AG04449 (cell line): Measurements from ENCODE around the gene RPRD1A.
"Not testable (repeated sequence)": the region's sequence is repeated elsewhere in the genome, so short reads cannot be mapped to it uniquely, and the experiment has no call there.

Source experiments
- CTCF ChIA-PET: fragments of 350-600 bp; formaldehyde crosslinking; extraction: SDS; loops from one replicate; lab custom pipeline; 2021; ENCODE audit warnings: antibody characterized with exemption; lab: Yijun Ruan, JAX
- POLR2A ChIA-PET: fragments of 400-600, 350-600 bp; formaldehyde crosslinking; extraction: SDS; loops from one replicate; lab custom pipeline; 2020; ENCODE audit warnings: antibody characterized with exemption, inconsistent platforms; lab: Yijun Ruan, JAX
- DNase-seq: peaks from one replicate; pipeline ENCODE4 v3.0.0-alpha.2; 2010; ENCODE audit warnings: low read depth, low spot score
- H3K4me3 ChIP-seq: 2 replicates; pipeline ENCODE4 v1.5.1; 2011; ENCODE audit warnings: low read depth, mild to moderate bottlenecking, control low read depth, low read length
- CTCF ChIP-seq: IDR thresholded peaks from one replicate; pipeline ENCODE4 v1.5.1; 2011; ENCODE audit warnings: mild to moderate bottlenecking, moderate library complexity, low read length, control low read depth, inconsistent platforms; ENCODE audit not compliant: insufficient read depth; ENCODE audit errors: missing control alignments

The RPRD1A gene

GRCh38 chr18:36096955-36097354, 29.6 kb upstream of the RPRD1A start:
- TF ChIP-seq CTCF = no peak
- DNase-seq = no peak
- ChIA-PET POLR2A (no interaction called here), CTCF (interaction anchor here (0.9 to 9.9 kb wide), 9 partner anchors 12 to 714 kb away, joined by 3 to 289 read pairs (median 4); no protein-coding TSS in a partner anchor)
- H3K4me3 ChIP-seq = no peak overlapping the region

DNA sequence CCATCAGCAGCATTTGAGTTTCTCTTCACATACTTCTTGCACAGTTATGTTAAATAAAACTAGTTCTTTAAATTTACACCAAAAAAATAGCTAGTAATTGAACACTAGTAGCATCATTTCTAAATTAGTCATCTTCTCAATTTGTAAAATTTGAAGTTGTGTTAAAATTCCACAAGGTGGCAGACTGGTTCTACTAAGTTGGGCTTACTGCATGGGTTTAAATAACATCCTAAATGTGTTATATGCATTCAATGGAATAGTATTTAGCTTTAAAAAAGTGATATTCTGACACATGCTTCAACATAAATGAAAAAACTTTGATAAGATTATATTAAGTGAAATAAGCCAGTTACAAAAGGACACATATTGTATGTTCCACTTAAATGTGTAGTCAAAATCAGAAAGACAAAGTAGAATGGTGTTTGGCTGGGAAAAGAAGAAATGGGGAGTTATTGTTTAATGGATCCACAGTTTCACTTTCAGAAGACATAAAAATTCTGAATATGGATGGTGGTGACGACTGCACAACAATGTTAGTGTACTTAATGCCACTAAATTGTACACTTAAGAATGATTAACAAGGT, 28.7 kb upstream of the RPRD1A start:
- POLR2A ChIA-PET = no interaction called here
- peak; percentile 24 for TF ChIP-seq CTCF
- DNase-seq = peak; percentile 53
- H3K4me3 ChIP-seq = no peak overlapping the region
- CTCF ChIA-PET = interaction anchor here (0.6 to 9.9 kb wide), 46 partner anchors 9 to 1443 kb away, joined by 3 to 289 read pairs (median 4); partner anchors contain the start of genes ELP2, KIAA1328, SLC39A6 and TPGS2

GRCh38 chr18:36094431-36094830, 27.1 kb upstream of the RPRD1A start:
- DNase-seq = no peak
- H3K4me3 ChIP-seq = no peak overlapping the region
- ChIA-PET POLR2A (no interaction called here), CTCF (interaction anchor here (0.6 to 9.9 kb wide), 11 partner anchors 9 to 714 kb away, joined by 3 to 289 read pairs (median 5); no protein-coding TSS in a partner anchor)
- no peak for TF ChIP-seq CTCF

DNA sequence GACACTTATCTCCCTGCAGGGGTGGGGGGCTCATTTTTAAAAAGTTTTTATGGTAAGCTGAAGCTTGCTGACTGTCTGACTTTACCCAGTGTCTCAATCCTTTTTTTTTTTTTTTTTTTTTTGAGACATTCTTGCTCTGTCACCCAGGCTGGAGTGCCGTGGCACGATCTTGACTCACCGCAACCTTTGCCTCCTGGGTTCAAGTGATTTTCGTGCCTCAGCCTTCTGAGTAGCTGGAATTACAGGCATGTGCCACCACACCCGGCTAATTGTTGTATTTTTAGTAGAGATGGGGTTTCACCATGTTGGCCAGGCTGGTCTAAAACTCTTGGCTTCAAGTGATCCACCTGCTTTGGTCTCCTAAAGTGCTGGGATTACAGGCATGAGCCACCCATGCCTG, 24.8 kb upstream of the RPRD1A start:
- DNase-seq, POLR2A ChIA-PET, H3K4me3 ChIP-seq: not testable (repeated sequence)
- CTCF ChIA-PET = interaction anchor here (1.2 to 2.3 kb wide), 3 partner anchors 11 to 192 kb away, joined by 3 to 7 read pairs (median 5); no protein-coding TSS in a partner anchor

DNA sequence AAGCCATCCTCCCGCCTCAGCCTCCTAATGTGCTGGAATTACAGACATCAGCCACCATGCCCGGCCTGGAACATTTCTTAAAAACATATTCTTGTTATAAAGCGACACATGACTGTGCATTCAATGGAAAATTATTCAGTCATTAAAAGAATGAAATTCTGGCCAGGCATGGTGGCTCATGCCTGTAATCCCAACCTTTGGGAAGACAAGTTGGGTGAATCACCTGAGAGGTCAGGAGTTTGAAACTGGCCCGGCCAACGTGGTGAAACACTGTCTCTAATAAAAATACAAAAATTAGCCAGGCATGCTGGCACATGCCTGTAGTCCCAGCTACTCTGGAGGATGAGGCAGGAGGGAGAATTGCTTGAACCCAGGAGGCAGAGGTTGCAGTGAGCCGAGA, 21.6 kb upstream of the RPRD1A start:
- POLR2A ChIA-PET = no interaction called here
- no peak overlapping the region for H3K4me3 ChIP-seq
- no peak for DNase-seq
- TF ChIP-seq CTCF = no peak
- CTCF ChIA-PET = interaction anchor here (0.7 to 2.1 kb wide), 4 partner anchors 10 to 196 kb away, joined by 3 to 13 read pairs (median 4); no protein-coding TSS in a partner anchor

DNA sequence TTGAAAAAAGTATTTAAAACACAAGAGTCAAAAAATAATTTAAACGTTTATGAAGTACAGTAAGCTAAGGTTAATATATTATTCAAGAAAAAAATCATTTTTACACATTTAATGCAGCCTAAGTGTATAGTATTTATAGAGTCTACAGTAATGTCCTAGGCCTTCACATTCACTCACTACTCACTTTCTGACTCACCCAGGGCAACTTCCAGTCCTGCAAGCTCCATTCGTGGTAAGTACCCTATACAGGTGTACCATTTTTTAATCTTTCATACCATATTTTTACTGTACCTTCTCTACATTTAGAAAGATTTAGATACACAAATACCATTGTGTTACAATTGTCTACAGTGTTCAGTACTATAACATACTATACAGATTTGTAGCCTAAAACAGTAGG, 20.9 kb upstream of the RPRD1A start:
- POLR2A ChIA-PET = no interaction called here
- CTCF ChIA-PET = interaction anchor here (1.4 to 2.1 kb wide), 2 partner anchors 18 to 196 kb away, joined by 3 to 13 read pairs; no protein-coding TSS in a partner anchor
- TF ChIP-seq CTCF = no peak
- DNase-seq = no peak
- H3K4me3 ChIP-seq = no peak overlapping the region
